ENCODE measurements around the gene CHST15. TPM values are rescaled to one million over a fixed set of nuclear protein-coding genes. Genes with fewer than 3 reads are reported as not detected.

CHST15 gene
- total and polyA plus RNA-seq, 2 of the 4 experiments (the other 2 are of a cell fraction): 0.14 to 0.18 TPM

DNA sequence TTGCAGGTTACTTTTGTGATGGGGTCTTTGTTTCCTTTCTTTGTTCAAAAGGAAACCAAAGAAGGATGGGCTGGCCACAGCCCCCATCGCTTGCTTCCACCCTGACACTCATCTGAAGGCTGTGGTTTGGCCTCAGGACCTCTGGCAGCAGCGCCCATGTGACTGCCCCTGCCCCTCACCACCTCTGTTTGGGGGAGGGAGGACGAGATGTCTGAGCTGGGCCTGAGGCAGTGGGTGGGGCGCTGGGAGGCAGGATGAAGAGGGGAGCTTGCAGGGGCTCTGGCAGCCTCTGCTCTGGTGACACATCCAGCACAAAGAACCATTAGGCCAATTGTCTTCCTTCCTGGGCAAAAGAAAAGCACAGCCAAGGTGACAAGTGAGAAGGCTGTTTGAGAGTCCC, 15.9 kb upstream of the CHST15 start:
- Histone ChIP-seq H2BK120ac (ENCODE audit: low read depth, low read length) (no peak overlapping the region), H2AK9ac (replicated peaks; ENCODE audit: low read depth, low read length, poor library complexity) (peak overlapping the region; percentile 42), H4K8ac (ENCODE audit: low read depth in 2 of 2, low read length in 2 of 2) (no peak overlapping the region), H2BK20ac (ENCODE audit: low read depth, low read length) (no peak overlapping the region), H2BK15ac (ENCODE audit: low read depth, low read length) (no peak overlapping the region), H3K56ac (ENCODE audit: extremely low read depth, insufficient read depth, low read length) (no peak overlapping the region), H2AFZ (replicated peaks; ENCODE audit: low read length, poor library complexity) (no peak overlapping the region), H3K14ac (replicated peaks; ENCODE audit: low read depth, low read length) (no peak overlapping the region), H3K27me3 (ENCODE audit: control insufficient read depth, insufficient read depth, low read length) (peaks cover 2% of the 10 kb centered on the region; the same call in 1 of the 2 replicates), H4K5ac (ENCODE audit: low read depth, low read length) (no peak overlapping the region), H3K27ac (ENCODE audit: insufficient read depth, low read length) (no peak overlapping the region), H3K4me3 (ENCODE audit: insufficient read depth, low read depth, low read length) (no peak overlapping the region), H3K4ac (ENCODE audit: low read depth, low read length) (no peak overlapping the region), H4K91ac (ENCODE audit: insufficient read depth, low read depth, low read length) (no peak overlapping the region), H3K23ac (ENCODE audit: low read depth, low read length) (no peak overlapping the region), H3K4me2 (ENCODE audit: low read depth, low read length) (no peak overlapping the region), H3K9ac (ENCODE audit: low read depth, low read length) (no peak overlapping the region), H3K79me1 (ENCODE audit: low read depth in 1 of 2, low read length in 2 of 2) (no peaks in the 10 kb centered on the region), H3K36me3 (ENCODE audit: control insufficient read depth, insufficient read depth, low read length) (no peaks in the 10 kb centered on the region), H3K18ac (ENCODE audit: low read depth, low read length) (no peak overlapping the region), H3K9me3 (ENCODE audit: control insufficient read depth, insufficient read depth, low read length) (peaks cover 3% of the 10 kb centered on the region; the same call in 1 of the 2 replicates), H2BK5ac (ENCODE audit: low read depth, low read length, poor library complexity, severe bottlenecking) (no peak overlapping the region), H2AK5ac (ENCODE audit: low read depth, low read length) (no peak overlapping the region), H3K9me1 (ENCODE audit: insufficient read depth, low read length) (no peaks in the 10 kb centered on the region), H3K4me1 (ENCODE audit: control insufficient read depth, insufficient read depth, low read length) (no peaks in the 10 kb centered on the region), H4K20me1 (ENCODE audit: insufficient read depth, low read length) (no peaks in the 10 kb centered on the region)
- intact Hi-C loops (cut with micrococcal nuclease): no loop called here
- in situ Hi-C loops (cut with MboI; ENCODE audit: low sequenced_read_pairs): no loop called here
- ATAC-seq (ENCODE audit: low read depth) (no peak), DNase-seq (no peak)
- WGBS, 2 experiments (ENCODE audit: extremely low coverage in 2 of 2, insufficient read length in 1 of 2): no CpG with 5 or more reads among the region's 4 CpGs
- BruUV-seq (replicated peaks): no TSS peak
- TF ChIP-seq MAFK (IDR thresholded peaks at IDR 0.05; ENCODE audit: low read depth, low read length): no peak
- no peak for TF ChIP-seq SMC3 (IDR thresholded peaks at IDR 0.05; ENCODE audit: low read depth, low read length)
- no peak for TF ChIP-seq BHLHE40 (IDR thresholded peaks at IDR 0.05; ENCODE audit: low read depth, low read length)
- no peak for TF ChIP-seq FOS (IDR thresholded peaks at IDR 0.05; ENCODE audit: low read depth, low read length)
- TF ChIP-seq, protein P1, sequence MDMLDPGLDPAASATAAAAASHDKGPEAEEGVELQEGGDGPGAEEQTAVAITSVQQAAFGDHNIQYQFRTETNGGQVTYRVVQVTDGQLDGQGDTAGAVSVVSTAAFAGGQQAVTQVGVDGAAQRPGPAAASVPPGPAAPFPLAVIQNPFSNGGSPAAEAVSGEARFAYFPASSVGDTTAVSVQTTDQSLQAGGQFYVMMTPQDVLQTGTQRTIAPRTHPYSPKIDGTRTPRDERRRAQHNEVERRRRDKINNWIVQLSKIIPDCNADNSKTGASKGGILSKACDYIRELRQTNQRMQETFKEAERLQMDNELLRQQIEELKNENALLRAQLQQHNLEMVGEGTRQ (IDR thresholded peaks at IDR 0.05; ENCODE audit: low read depth, low read length): no peak
- TF ChIP-seq, protein P2, sequence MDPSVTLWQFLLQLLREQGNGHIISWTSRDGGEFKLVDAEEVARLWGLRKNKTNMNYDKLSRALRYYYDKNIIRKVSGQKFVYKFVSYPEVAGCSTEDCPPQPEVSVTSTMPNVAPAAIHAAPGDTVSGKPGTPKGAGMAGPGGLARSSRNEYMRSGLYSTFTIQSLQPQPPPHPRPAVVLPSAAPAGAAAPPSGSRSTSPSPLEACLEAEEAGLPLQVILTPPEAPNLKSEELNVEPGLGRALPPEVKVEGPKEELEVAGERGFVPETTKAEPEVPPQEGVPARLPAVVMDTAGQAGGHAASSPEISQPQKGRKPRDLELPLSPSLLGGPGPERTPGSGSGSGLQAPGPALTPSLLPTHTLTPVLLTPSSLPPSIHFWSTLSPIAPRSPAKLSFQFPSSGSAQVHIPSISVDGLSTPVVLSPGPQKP (IDR thresholded peaks at IDR 0.05; ENCODE audit: borderline replicate concordance, low read depth, low read length): no peak
- TF ChIP-seq RFX5 (IDR thresholded peaks at IDR 0.05; ENCODE audit: low read depth, low read length): no peak
- TF ChIP-seq MAZ (IDR thresholded peaks at IDR 0.05; ENCODE audit: borderline replicate concordance, low read depth, low read length): no peak
- no peak for TF ChIP-seq CHD1 (IDR thresholded peaks at IDR 0.05; ENCODE audit: low read depth, low read length)
- TF ChIP-seq NFE2L2 (IDR thresholded peaks at IDR 0.05; ENCODE audit: low read depth, low read length): no peak
- ChIA-PET POLR2A (ENCODE audit: unreplicated experiment) (no interaction called here), CTCF (no interaction called here)
- dilution Hi-C loops (cut with HindIII; ENCODE audit: low sequenced_read_pairs, unreplicated experiment): no loop called here

Data from IMR-90 (cell line).